KBM-7 (cell line): ENCODE data around the gene LARP4B.

Experiments used
- DNase-seq: peaks from one replicate; pipeline ENCODE4 v3.0.0-alpha.2; 2015
- in situ Hi-C: fragments of 300-500 bp; cut with MboI; formaldehyde crosslinking; loops from 2 replicates; pipeline ENCODE4 v1.14.3; 2020; ENCODE audit warnings: low sequenced_read_pairs, low pct_unique_long_range_greater_than_20kb, mixed read lengths

The LARP4B gene

DNA sequence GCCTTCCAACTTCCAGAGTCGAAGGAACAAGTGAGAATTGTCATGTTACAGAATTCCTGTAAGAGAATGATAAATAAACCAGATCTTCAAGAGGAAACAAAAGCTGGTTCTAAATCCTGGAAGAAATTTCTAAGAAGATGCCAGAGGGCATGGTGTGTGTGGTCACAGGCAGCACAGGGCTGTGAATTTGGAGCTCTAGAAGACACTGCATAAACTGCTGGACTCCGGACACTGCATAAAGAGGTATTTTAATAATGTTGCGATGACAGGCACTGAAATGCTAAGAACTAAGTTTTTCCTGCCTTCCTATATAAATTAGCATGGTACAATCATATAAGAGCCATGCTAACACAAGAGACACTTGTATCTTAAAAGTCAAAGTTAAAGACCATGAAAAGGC, 86.0 kb downstream of the LARP4B start:
- in situ Hi-C loops, result no loop called here

DNA sequence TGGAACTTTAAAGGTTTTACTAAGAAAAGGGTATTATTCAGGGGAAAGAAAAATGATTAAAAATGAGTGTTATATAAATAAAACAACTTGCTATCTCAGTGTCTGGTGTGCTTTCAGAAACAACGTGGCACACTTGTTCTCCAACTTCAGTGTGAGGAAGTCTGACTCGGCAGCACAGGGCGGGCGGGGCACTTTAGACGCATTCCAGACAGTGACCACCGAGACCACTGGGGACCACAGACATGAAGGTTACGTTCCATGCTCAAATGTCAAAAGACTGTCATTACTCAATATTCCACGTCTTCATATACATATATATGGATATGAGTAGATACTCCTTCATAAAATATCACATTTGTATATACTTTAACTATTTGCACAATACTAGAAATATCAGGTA, 87.0 kb downstream of the LARP4B start:
- DNase-seq, result no peak
- in situ Hi-C loops, result no loop called here

More for the DNA sequence above, 86.0 kb downstream of the LARP4B start:
- no peak for DNase-seq

DNA sequence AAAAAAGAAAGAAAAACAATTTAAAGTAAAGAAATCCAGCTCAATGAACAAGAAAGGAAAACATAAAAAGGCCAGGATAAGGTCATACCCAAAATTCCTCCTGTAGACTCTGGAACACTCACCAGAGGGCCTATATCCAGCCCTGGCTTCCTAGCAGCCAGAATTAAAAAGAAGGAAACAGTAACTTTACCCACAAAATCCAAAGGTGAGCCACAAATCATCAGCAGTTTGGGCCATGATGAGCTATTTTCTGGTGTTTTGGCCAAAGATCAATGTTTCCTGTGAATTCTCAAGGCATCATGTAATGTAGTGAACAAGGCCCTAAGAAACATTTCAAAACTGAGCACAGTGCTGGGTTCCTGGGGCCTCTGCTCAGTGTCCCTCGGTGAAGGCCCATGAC, 87.8 kb downstream of the LARP4B start:
- no peak for DNase-seq
- in situ Hi-C loops, result no loop called here

DNA sequence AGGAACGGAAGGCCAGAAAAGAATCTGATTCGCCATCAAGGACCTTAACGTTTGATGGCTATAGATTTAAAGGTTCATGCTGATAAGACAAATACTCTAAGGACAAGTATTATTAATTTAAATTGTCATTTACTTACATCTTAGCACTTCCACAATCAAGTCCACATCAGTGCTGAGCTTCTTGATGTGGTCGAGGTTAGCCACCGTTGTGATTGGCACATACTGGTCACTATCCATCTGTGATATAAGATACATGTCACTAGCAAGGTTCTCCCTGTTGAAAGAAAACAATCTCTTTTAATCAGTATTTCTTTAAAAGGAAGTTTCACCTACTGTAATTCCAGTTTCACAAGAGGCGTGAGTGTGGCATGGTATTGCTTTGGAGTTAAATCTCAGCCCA, 88.7 kb downstream of the LARP4B start:
- no peak for DNase-seq
- in situ Hi-C loops, result no loop called here

GRCh38 chr10:841535-841934, 90.0 kb downstream of the LARP4B start:
- in situ Hi-C loops, result no loop called here
- DNase-seq, result no peak

DNA sequence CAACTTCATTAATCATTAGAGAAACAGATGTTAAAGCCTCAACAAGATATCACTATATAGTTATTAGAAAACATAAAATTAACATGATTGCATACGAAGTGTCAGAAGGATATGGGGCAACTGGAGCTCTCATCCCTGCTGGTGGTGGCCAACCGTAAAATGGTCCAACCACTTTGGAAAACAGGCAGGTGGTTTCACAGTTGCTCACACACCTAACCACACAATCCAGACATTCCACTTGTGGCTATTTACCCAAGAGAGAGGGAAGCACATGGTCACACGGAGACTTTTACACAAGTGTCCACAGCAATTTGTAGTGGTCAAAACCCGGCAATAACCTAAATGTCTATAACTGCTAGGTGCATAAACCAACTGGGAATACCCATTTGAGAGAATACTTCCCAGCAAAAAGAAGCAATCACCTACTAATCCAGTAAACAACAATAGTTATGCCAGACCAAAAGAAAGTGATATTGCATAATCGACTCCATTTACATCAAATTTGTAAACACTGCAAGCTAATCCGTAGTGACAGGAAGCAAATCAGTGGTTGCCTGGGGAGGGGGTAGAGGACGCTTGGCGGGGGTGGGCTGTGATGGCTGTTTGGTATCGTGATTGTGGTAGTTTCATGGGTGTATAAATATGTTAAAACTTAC, 91.8 kb downstream of the LARP4B start:
- in situ Hi-C loops, result no loop called here
- no peak for DNase-seq

GRCh38 chr10:836782-837181, 94.7 kb downstream of the LARP4B start:
- in situ Hi-C loops, result no loop called here
- no peak for DNase-seq

- in situ Hi-C loops, result no loop called here
- DNase-seq, result no peak
Measured at GRCh38 chr10:834493-834892, 97.0 kb downstream of the LARP4B start.

DNA sequence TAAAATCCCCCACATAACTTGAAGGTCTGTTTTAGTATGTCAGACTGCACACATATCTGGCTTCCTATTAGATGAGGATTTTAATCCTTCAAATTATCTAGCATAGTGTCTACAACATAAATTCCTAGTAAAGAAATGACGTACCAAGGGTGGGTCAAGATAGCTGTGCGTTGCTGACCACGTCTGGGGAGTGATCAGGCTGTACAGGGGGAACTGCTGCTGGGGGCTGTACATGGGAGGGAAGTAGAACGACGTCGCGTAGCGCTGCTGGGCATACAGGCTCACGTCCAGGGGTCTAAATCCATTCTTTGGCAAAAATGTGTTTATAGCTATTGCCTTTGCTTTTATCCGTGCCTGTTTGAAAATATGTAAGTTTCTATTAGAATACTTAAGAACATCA, 102.3 kb downstream of the LARP4B start:
- in situ Hi-C loops, result no loop called here
- DNase-seq, result no peak

DNA sequence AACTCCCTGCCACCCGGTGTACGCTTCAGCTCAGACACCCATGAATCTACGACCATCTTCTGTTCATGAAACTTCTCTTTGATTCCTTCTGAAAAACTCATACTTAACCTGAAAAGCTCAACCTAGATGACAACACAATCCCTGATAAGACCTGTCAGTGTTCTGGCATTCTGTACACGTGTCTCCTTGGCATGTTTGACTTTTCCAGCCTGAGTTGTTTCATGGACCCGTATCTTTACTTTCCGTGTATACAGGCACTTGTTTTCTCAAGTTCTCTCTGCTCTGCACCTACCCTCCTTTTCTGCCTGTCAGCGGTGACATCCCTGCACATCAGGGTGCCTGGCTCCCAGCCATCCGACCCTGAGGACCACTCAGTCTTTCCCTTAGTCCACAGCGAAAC, 103.3 kb downstream of the LARP4B start:
- DNase-seq, result no peak
- in situ Hi-C loops, result no loop called here

DNA sequence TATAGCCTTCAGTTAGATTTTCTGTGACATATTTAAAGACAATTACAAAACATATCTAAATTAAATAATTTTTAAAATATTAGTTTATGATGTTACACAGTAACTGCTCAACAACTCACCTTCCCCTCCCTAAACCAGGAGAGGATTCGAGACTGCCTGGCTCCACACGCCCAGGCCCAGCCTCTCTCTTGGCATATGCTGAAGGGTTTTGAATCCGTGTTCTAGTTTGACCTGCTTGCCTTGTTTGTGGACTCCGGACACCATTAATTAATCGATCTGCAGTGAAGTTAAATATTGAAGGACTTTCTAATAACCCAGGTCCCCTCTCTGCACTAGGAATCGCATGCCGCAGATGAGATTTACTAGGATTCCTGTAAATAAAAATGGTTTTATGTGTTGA, 106.6 kb downstream of the LARP4B start:
- DNase-seq, result no peak
- in situ Hi-C loops, result no loop called here

DNA sequence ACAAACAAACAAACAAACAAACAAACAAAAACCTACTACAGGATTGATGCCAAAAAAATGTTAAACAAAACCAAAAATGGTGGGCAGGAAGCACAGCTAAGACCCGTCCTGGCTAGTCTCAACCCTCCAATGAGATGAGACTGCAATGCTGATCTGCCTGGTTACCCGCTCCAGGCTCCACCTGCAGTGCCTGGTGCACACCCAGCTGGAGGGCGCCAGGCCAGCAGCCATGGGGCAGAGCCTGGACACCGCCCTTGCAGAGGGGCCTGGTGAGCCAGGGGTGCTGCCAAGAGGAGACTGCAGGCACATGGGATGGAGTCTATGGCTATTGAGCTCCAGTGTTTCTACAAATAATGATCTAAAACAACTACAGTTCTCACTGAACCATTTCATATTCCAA, 107.0 kb downstream of the LARP4B start:
- no peak for DNase-seq

DNA sequence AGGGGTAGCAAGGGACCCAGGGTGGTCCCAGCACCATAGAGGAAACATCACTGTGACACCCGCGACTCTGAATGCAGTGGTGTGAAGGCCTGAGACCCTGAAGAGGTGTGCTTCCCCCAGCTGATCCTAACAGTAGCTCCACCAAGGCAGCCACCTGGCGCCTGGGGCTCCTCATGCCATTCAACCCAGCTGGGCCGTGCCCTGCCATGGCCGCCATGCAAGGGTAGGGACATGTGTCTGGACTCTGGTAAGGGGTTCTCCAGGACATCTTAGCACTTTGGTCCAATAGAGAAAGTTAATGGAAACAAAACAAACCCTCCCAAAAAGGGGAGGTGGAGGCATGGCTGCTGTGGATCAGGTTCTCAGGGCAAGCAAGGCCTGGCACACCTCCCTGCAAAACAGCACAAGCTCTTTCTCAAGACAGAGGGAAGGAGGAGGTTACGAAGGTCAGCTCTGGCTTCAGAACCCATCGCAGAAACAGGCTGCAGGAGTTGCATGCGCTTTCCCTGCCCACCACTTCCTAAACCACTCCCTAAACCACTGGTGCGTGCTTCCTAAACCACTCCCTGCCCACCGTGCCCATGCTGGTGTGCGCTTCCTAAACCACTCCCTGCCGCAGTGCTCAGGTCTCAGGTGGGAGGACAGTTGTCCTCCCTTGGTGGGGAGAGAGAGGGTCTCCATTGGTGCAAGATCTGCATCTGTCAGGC, 108.7 kb downstream of the LARP4B start:
- in situ Hi-C loops, result no loop called here

More for the DNA sequence above, 107.0 kb downstream of the LARP4B start:
- in situ Hi-C loops, result no loop called here

DNA sequence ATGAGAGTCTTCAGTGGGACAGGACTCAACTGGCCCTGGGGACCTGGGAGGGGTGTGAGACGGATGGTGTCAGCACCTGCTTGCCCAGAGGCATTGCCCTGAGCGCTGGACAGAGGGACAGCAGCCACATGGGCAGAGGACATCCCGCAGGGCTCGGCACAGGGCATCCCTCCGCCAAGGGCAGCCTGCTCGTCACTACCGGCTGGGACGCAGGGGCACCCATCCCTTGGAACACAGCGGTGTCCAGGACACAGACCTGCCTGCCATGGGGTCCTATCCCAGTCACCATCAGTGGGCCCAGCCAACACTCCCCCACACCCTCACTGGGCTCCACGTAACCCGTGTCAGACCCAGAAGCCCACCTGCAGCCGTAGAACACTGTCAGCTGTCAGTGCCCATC, 109.3 kb downstream of the LARP4B start:
- in situ Hi-C loops, result no loop called here

More for the DNA sequence above, 108.7 kb downstream of the LARP4B start:
- peak; percentile 73 for DNase-seq

DNA sequence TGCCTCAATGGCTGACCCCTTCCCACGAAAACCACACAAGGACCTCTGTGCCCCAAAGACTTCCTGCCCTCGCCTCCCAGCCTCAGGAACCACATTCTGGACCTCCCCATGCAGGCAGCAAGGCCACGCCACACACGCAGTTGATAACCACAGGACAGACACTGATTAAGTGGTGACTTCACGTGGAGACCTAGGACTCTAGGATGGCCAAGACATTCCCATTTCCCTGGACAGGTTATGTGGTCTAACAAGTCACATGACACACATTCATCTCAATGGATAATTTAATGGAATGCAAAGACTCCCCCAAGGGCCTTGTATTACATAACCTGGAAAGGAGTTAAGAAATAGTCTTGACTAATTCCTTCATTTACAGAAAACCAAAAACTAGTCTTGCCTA, 110.2 kb downstream of the LARP4B start:
- in situ Hi-C loops, result no loop called here
- DNase-seq, result no peak

More for the DNA sequence above, 109.3 kb downstream of the LARP4B start:
- no peak for DNase-seq

DNA sequence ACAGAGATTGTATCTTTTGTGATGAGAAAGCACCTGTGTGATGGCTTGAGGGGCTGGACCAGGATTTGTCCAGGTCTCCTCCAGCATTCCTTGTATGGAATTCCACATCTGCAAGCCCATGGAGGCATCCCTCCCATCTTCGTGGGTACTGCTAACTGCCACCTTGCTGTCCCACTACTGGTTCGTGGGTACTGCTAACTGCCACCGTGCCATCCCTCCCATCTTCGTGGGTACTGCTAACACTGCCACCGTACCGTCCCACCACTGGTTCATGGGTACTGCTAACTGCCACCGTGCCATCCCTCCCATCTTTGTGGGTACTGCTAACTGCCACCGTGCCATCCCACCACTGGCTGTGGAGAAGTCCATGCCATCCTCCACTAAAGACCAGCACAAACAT, 111.7 kb downstream of the LARP4B start:
- in situ Hi-C loops, result no loop called here
- no peak for DNase-seq

- in situ Hi-C loops, result no loop called here
- no peak for DNase-seq
Measured at GRCh38 chr10:819326-819725, 112.2 kb downstream of the LARP4B start.

GRCh38 chr10:818526-819220, 112.8 kb downstream of the LARP4B start:
- no peak for DNase-seq
- in situ Hi-C loops, result no loop called here

GRCh38 chr10:818010-818409, 113.5 kb downstream of the LARP4B start:
- in situ Hi-C loops, result no loop called here
- DNase-seq, result no peak

DNA sequence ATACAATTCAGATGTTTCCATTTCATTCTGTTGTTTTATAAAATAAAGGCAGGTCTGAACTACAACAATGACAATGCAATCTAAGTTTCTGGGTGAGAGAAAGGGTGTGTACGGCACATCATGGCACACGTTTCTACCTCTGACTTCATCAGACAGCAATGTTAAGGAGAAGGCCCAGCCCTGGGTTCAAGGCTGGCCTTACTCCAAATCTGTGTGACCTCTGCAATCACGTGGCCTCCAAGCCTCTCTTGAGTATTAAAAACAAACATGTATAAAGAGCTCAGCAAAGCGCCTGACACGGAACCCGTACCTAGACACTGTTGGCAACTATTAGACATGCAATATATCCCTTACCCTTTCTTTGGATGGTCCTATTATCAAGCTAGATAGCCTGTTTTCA, 114.1 kb downstream of the LARP4B start:
- no peak for DNase-seq
- in situ Hi-C loops, result no loop called here
